Left hindlimb (tissue), 1 donor: ENCODE data around the gene GABARAP.

Experiments
- DNase-seq: peaks from one replicate; pipeline ENCODE4 v3.0.0-alpha.2; 2018

GABARAP gene

GRCh38 chr17:7239091-7240027 lies 2.9 kb downstream of the GABARAP start, which contains the start of gene PHF23:
TSS of gene PHF23 (minus strand) at chr17:7239457. CDS start at chr17:7239279, 178 bp downstream.
- DNase-seq: peak; percentile 100

- DNase-seq: peak; percentile 72
These were observed 3.7 kb downstream of the GABARAP start for GRCh38 chr17:7238420-7239090.

GRCh38 chr17:7237761-7238419 lies 4.4 kb downstream of the GABARAP start:
- DNase-seq: peak; percentile 84

GRCh38 chr17:7237266-7237760 lies 4.9 kb downstream of the GABARAP start:
- no peak for DNase-seq

GRCh38 chr17:7236808-7237207 lies 5.4 kb downstream of the GABARAP start:
- no peak for DNase-seq

GRCh38 chr17:7235693-7236665 lies 6.3 kb downstream of the GABARAP start:
- DNase-seq: no peak

GRCh38 chr17:7234083-7234951 lies 7.9 kb downstream of the GABARAP start, which contains the start of gene DVL2:
TSS of gene DVL2 (minus strand) at chr17:7234517. CDS start at chr17:7234262, 255 bp downstream.
- peak; percentile 97 for DNase-seq

GRCh38 chr17:7233701-7234082 lies 8.6 kb downstream of the GABARAP start:
- DNase-seq: no peak

GRCh38 chr17:7232114-7232513 lies 10.1 kb downstream of the GABARAP start:
- no peak for DNase-seq

GRCh38 chr17:7229504-7229903 lies 12.7 kb downstream of the GABARAP start:
- DNase-seq: peak; percentile 30

- no peak for DNase-seq
These were observed 13.3 kb downstream of the GABARAP start for GRCh38 chr17:7228920-7229319.

GRCh38 chr17:7226721-7227710 lies 15.2 kb downstream of the GABARAP start:
- DNase-seq: no peak

GRCh38 chr17:7225711-7226331 lies 16.4 kb downstream of the GABARAP start:
- no peak for DNase-seq

GRCh38 chr17:7224661-7225111 lies 17.6 kb downstream of the GABARAP start:
- DNase-seq: no peak

GRCh38 chr17:7224110-7224509 lies 18.1 kb downstream of the GABARAP start:
- no peak for DNase-seq

- no peak for DNase-seq
These were observed 18.9 kb downstream of the GABARAP start for GRCh38 chr17:7223375-7223774.

- peak; percentile 36 for DNase-seq
These were observed 19.3 kb downstream of the GABARAP start for GRCh38 chr17:7222972-7223292.

GRCh38 chr17:7222093-7222971 lies 19.9 kb downstream of the GABARAP start:
- DNase-seq: no peak
